ENCODE data around the gene ZNHIT2. TPM values are rescaled to one million over a fixed set of nuclear protein-coding genes. Genes with fewer than 3 reads are reported as not detected.

ZNHIT2 gene
- total and polyA plus RNA-seq, 10 of the 15 experiments (the other 5 are each of a cell fraction or from before 2014, with no cell fraction given): 0.24 to 20.4 (median 15.5) TPM; not detected in 1

DNA sequence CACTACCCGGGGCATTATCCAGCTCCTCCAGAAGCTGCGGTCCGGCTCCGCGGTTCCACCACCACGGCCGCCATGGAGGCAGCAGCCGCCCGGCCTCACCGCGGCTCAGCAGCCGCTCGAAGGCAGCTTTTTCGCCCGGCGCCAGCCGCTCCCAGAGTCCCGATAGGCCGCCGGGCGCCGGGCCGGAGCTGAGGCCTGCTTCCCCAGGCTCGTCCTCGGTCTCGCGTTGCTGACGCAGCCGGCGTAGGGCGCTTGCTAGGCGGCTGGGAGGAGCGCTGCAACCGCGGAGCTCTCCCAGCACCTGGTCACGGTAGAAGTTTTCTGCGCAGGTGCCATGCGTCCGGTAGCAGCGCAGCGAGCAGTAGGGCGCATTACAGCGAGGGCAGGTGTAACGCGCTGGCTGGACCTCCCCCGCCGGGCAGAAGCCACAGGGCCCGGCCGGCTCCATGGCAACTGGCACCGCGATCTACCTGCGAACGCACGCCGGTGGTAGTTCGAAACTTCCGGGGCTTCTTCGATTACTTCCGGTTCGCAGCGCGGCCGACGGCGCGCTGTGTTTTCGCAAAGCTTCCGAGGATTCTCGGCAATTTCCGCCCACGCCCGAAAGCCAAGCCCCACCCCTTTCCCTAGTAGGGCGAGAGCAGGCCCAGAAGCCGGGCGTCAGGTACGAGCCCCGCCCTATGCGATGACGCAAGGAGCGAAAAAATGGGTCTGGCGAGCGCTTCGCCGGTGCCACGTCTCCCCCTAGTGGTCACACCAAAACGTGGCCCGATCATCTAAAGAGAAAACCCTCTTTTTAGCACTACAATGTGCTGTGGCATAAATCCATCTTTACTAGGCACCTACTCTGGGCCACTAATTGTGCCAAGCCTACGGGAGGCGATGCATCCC lies at the start of gene ZNHIT2 (continued):
- TF ChIP-seq, protein P1, sequence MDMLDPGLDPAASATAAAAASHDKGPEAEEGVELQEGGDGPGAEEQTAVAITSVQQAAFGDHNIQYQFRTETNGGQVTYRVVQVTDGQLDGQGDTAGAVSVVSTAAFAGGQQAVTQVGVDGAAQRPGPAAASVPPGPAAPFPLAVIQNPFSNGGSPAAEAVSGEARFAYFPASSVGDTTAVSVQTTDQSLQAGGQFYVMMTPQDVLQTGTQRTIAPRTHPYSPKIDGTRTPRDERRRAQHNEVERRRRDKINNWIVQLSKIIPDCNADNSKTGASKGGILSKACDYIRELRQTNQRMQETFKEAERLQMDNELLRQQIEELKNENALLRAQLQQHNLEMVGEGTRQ (IDR thresholded peaks at IDR 0.05; ENCODE audit: borderline replicate concordance, low read depth, low read length): no peak; the same call in 1 of the 2 replicates
- TF ChIP-seq EED (IDR thresholded peaks at IDR 0.05; ENCODE audit: low read depth): no peak
- peak; percentile 73; the same call in 1 of the 2 replicates for TF ChIP-seq HDGF (IDR thresholded peaks at IDR 0.05)
- peak in 1 of 2 experiments; percentile 42; a peak in 1 of 4 replicates for TF ChIP-seq BHLHE40 (IDR thresholded peaks at IDR 0.05; ENCODE audit: borderline replicate concordance in 1 of 2, low read depth in 2 of 2, low read length in 1 of 2)
- TF ChIP-seq, protein P2, sequence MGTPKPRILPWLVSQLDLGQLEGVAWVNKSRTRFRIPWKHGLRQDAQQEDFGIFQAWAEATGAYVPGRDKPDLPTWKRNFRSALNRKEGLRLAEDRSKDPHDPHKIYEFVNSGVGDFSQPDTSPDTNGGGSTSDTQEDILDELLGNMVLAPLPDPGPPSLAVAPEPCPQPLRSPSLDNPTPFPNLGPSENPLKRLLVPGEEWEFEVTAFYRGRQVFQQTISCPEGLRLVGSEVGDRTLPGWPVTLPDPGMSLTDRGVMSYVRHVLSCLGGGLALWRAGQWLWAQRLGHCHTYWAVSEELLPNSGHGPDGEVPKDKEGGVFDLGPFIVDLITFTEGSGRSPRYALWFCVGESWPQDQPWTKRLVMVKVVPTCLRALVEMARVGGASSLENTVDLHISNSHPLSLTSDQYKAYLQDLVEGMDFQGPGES (IDR thresholded peaks at IDR 0.05): no peak
- no peak for TF ChIP-seq CBX3 (IDR thresholded peaks at IDR 0.05; ENCODE audit: borderline replicate concordance, low read depth)
- TF ChIP-seq SP1 (IDR thresholded peaks at IDR 0.05; ENCODE audit: low read depth, low read length): peak; percentile 47
- TF ChIP-seq SPI1 (IDR thresholded peaks at IDR 0.05; ENCODE audit: borderline replicate concordance, insufficient read depth, low read depth, low read length): no peak
- TF ChIP-seq, protein P3, sequence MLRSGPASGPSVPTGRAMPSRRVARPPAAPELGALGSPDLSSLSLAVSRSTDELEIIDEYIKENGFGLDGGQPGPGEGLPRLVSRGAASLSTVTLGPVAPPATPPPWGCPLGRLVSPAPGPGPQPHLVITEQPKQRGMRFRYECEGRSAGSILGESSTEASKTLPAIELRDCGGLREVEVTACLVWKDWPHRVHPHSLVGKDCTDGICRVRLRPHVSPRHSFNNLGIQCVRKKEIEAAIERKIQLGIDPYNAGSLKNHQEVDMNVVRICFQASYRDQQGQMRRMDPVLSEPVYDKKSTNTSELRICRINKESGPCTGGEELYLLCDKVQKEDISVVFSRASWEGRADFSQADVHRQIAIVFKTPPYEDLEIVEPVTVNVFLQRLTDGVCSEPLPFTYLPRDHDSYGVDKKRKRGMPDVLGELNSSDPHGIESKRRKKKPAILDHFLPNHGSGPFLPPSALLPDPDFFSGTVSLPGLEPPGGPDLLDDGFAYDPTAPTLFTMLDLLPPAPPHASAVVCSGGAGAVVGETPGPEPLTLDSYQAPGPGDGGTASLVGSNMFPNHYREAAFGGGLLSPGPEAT (IDR thresholded peaks at IDR 0.05; ENCODE audit: low read depth): peak; percentile 70; the same call in 1 of the 2 replicates
- TF ChIP-seq, protein P4, sequence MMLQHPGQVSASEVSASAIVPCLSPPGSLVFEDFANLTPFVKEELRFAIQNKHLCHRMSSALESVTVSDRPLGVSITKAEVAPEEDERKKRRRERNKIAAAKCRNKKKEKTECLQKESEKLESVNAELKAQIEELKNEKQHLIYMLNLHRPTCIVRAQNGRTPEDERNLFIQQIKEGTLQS (IDR thresholded peaks at IDR 0.05; ENCODE audit: borderline replicate concordance, extremely low read depth, low read depth, low read length): no peak
- no peak for TF ChIP-seq MYB (IDR thresholded peaks at IDR 0.05; ENCODE audit: borderline replicate concordance, low read depth, low read length)
- TF ChIP-seq SIX5 (IDR thresholded peaks at IDR 0.05; ENCODE audit: low read depth, low read length, severe bottlenecking): peak; percentile 60
- no peak for TF ChIP-seq JUND (IDR thresholded peaks at IDR 0.05; ENCODE audit: low read depth, low read length)
- peak; percentile 38; the same call in 1 of the 2 replicates for TF ChIP-seq MEF2A (IDR thresholded peaks at IDR 0.05; ENCODE audit: insufficient read depth, low read depth, low read length)
- TF ChIP-seq, protein P5, sequence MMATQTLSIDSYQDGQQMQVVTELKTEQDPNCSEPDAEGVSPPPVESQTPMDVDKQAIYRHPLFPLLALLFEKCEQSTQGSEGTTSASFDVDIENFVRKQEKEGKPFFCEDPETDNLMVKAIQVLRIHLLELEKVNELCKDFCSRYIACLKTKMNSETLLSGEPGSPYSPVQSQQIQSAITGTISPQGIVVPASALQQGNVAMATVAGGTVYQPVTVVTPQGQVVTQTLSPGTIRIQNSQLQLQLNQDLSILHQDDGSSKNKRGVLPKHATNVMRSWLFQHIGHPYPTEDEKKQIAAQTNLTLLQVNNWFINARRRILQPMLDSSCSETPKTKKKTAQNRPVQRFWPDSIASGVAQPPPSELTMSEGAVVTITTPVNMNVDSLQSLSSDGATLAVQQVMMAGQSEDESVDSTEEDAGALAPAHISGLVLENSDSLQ (IDR thresholded peaks at IDR 0.05): peak; percentile 76
- TF ChIP-seq ZNF217 (IDR thresholded peaks at IDR 0.05): no peak
- peak; percentile 43 for TF ChIP-seq KLF5 (IDR thresholded peaks at IDR 0.05; ENCODE audit: partially characterized antibody)
- TF ChIP-seq STAT3 (IDR thresholded peaks at IDR 0.05; ENCODE audit: low read depth, low read length): no peak
- TF ChIP-seq EZH2 (IDR thresholded peaks at IDR 0.05; ENCODE audit: borderline replicate concordance, control insufficient read depth, low read depth, low read length): no peak

Data from GM12878 (cell line).